HepG2 (cell line): ENCODE results near the gene ZC3H15. TPM values are rescaled to one million over a fixed set of nuclear protein-coding genes. Genes with fewer than 3 reads are reported as not detected.

Source experiments
- CCDC6 ChIP-seq: sonication (generic); formaldehyde crosslinking; IDR thresholded peaks from 2 replicates; pipeline ENCODE4 v1.8.1; 2022; ENCODE audit warnings: mild to moderate bottlenecking, missing genetic modification reagents, moderate library complexity
- ETV6 ChIP-seq: sonication (generic); formaldehyde crosslinking; conservative IDR thresholded peaks from 2 replicates; pipeline ENCODE4 v1.4.0; 2020; ENCODE audit warnings: missing genetic modification reagents
- KAT7 ChIP-seq: IDR thresholded peaks from 2 replicates; pipeline ENCODE4 v1.6.1; 2018; ENCODE audit warnings: borderline replicate concordance, missing compliant biosample characterization
- KLF6 ChIP-seq: IDR thresholded peaks from 2 replicates; pipeline ENCODE4 v1.8.0; 2016; ENCODE audit warnings: missing biosample characterization, missing genetic modification reagents
- MTA1 ChIP-seq: sonication (generic); formaldehyde crosslinking; IDR thresholded peaks from 2 replicates; pipeline ENCODE4 v1.4.0; 2020; ENCODE audit warnings: missing genetic modification reagents, mild to moderate bottlenecking, borderline replicate concordance
- NONO ChIP-seq, 2 experiments: fragments of 450-650 bp in 1 of 2; sonication (generic) in 1 of 2; formaldehyde crosslinking in 1 of 2; IDR thresholded peaks in 1 of 2; conservative IDR thresholded peaks in 1 of 2; 2 replicates each; pipeline versions ENCODE4 v1.6.1 to v1.8.0; 2017 to 2022; ENCODE audit warnings: mild to moderate bottlenecking in 1 of 2, missing genetic modification reagents in 1 of 2, moderate library complexity in 1 of 2
- RCOR2 ChIP-seq: IDR thresholded peaks from 2 replicates; pipeline ENCODE4 v1.6.1; 2016; ENCODE audit warnings: missing biosample characterization, missing genetic modification reagents
- RFXAP ChIP-seq: sonication (generic); formaldehyde crosslinking; IDR thresholded peaks from 2 replicates; pipeline ENCODE4 v1.4.0; 2020; ENCODE audit warnings: missing genetic modification reagents, borderline replicate concordance
- SIN3A ChIP-seq: IDR thresholded peaks from 2 replicates; pipeline ENCODE4 v1.6.1; 2011; ENCODE audit warnings: low read depth, mild to moderate bottlenecking, control low read depth, low read length, borderline replicate concordance
- SOX5 ChIP-seq: IDR thresholded peaks from 2 replicates; pipeline ENCODE4 v1.6.1; 2016; ENCODE audit warnings: borderline replicate concordance
- TBX2 ChIP-seq: sonication (generic); formaldehyde crosslinking; IDR thresholded peaks from 2 replicates; pipeline ENCODE4 v1.5.0; 2020; ENCODE audit warnings: missing genetic modification reagents, mild to moderate bottlenecking, borderline replicate concordance
- TGIF2 ChIP-seq: IDR thresholded peaks from 2 replicates; pipeline ENCODE4 v1.6.1; 2016; ENCODE audit warnings: control low read depth, missing compliant biosample characterization
- ZBTB1 ChIP-seq: sonication (generic); formaldehyde crosslinking; IDR thresholded peaks from 2 replicates; pipeline ENCODE4 v1.4.0; 2020; ENCODE audit warnings: missing genetic modification reagents, borderline replicate concordance
- ZIK1 ChIP-seq: sonication (generic); formaldehyde crosslinking; IDR thresholded peaks from 2 replicates; pipeline ENCODE4 v1.5.0; 2020; ENCODE audit warnings: mild to moderate bottlenecking, low read depth, missing genetic modification reagents, borderline replicate concordance
- ZMAT3 ChIP-seq: sonication (generic); formaldehyde crosslinking; conservative IDR thresholded peaks from 2 replicates; pipeline ENCODE4 v1.7.0; 2021; ENCODE audit warnings: missing genetic modification reagents
- ZNF44 ChIP-seq: sonication (generic); formaldehyde crosslinking; IDR thresholded peaks from 2 replicates; pipeline ENCODE4 v1.5.1; 2020; ENCODE audit warnings: mild to moderate bottlenecking, missing genetic modification reagents
- ZNF75D ChIP-seq: sonication (generic); formaldehyde crosslinking; IDR thresholded peaks from 2 replicates; pipeline ENCODE4 v1.8.1; 2023; ENCODE audit warnings: missing genetic modification reagents, mild to moderate bottlenecking, borderline replicate concordance
- ZNF841 ChIP-seq: sonication (generic); formaldehyde crosslinking; IDR thresholded peaks from 2 replicates; pipeline ENCODE4 v1.8.1; 2023; ENCODE audit warnings: missing genetic modification reagents, borderline replicate concordance
- polyA plus RNA-seq, 8 experiments: library from polyadenylated mRNA; depleted of rRNA in 3 of 8; stranded (reverse) in 7 of 8; unstranded in 1 of 8; fragments of >200 nt; fragmentation: Illumina TruSeq in 4 of 8; extraction: Trizol in 4 of 8; gene quantifications; 2 replicates each; pipeline versions ENCODE4 v1.2.1 to v1.2.3, GENCODE V29; 2011 to 2016; ENCODE audit warnings: low read depth in 4 of 8, missing spikeins in 1 of 8, mixed read lengths in 1 of 8; ENCODE audit not compliant: insufficient read depth in 1 of 8
- total RNA-seq, 5 experiments: library from RNA; depleted of rRNA; stranded (reverse); fragments of >200 nt; fragmentation: Illumina TruSeq; extraction: Trizol; gene quantifications; 2 replicates each; pipeline ENCODE4 v1.2.3, GENCODE V29; 2016; ENCODE audit warnings: low read depth in 1 of 5
- TF ChIP-seq, protein P1 (sequence below): sonication (generic); formaldehyde crosslinking; IDR thresholded peaks from 2 replicates; pipeline ENCODE4 v1.9.0; 2021; ENCODE audit warnings: mild to moderate bottlenecking, missing genetic modification reagents
- TF ChIP-seq, protein P2 (sequence below): IDR thresholded peaks from 2 replicates; pipeline ENCODE4 v1.6.1; 2012; ENCODE audit warnings: low read depth, low read length, improper control_type of control experiment

ZC3H15 gene
- total and polyA plus RNA-seq, 2 of the 13 experiments (the other 11 are each of a cell fraction or from before 2014, with no cell fraction given): 84.6 to 168 TPM

DNA sequence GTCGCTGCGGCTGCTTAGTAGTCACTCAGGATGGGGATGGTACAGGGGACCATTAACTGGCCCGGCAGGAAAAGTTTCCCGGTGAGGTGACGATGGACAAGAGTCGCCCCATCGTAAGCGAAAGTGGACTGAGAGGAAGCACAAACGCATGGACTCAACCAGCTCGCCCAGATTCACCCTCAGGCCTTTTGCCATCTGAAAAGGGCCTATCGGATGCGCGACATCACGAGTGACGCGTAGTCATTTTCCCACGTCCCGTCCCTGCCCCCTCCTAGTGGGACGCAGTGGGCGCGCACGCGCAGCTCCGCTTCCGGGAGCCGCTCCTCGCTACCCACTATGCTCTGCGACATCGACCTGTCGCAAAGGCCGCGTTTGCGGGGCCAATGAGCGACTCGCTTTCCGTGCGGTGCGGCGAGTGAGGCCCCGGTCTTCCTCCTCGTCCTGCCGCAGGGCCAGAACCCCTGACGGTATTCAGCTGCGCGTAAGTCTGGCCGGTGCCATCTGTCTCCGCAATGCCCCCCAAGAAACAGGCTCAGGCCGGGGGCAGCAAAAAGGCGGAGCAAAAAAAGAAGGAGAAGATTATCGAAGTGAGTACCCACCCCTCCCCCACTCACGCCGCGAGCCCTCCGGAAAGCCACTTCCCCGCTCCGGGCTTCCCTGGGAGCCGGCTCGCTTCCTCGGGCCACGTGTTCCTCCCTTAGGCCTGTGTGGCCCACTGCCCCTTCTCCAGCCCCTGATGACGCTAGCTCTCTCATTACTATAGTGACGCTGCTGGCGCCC is at the start of gene ZC3H15 (continued):
- peak; percentile 70; the same call in 1 of the 2 replicates for TF ChIP-seq KAT7
- TF ChIP-seq ZNF75D (CRISPR knock-in tag): no peak
- peak; percentile 52; the same call in 1 of the 2 replicates for TF ChIP-seq RCOR2 (CRISPR knock-in tag)
- no peak for TF ChIP-seq ZNF841
- peak; percentile 94 for TF ChIP-seq RFXAP (CRISPR knock-in tag)
- TF ChIP-seq MTA1 (CRISPR knock-in tag): peak; percentile 94
- no peak; the same call in none of the 2 replicates for TF ChIP-seq KLF6 (CRISPR knock-in tag)
- TF ChIP-seq ZNF44: peak; percentile 72; the same call in 1 of the 2 replicates
- peak; percentile 88 for TF ChIP-seq ZIK1 (CRISPR knock-in tag)
- peak; percentile 24; the same call in 1 of the 2 replicates for TF ChIP-seq ETV6 (CRISPR knock-in tag)
- no peak for TF ChIP-seq ZBTB1 (CRISPR knock-in tag)
- TF ChIP-seq TBX2: peak; percentile 83
- peak; percentile 89 for TF ChIP-seq ZMAT3 (CRISPR knock-in tag)
- peak; percentile 90 for TF ChIP-seq TGIF2 (CRISPR knock-in tag)
- TF ChIP-seq, protein P1, sequence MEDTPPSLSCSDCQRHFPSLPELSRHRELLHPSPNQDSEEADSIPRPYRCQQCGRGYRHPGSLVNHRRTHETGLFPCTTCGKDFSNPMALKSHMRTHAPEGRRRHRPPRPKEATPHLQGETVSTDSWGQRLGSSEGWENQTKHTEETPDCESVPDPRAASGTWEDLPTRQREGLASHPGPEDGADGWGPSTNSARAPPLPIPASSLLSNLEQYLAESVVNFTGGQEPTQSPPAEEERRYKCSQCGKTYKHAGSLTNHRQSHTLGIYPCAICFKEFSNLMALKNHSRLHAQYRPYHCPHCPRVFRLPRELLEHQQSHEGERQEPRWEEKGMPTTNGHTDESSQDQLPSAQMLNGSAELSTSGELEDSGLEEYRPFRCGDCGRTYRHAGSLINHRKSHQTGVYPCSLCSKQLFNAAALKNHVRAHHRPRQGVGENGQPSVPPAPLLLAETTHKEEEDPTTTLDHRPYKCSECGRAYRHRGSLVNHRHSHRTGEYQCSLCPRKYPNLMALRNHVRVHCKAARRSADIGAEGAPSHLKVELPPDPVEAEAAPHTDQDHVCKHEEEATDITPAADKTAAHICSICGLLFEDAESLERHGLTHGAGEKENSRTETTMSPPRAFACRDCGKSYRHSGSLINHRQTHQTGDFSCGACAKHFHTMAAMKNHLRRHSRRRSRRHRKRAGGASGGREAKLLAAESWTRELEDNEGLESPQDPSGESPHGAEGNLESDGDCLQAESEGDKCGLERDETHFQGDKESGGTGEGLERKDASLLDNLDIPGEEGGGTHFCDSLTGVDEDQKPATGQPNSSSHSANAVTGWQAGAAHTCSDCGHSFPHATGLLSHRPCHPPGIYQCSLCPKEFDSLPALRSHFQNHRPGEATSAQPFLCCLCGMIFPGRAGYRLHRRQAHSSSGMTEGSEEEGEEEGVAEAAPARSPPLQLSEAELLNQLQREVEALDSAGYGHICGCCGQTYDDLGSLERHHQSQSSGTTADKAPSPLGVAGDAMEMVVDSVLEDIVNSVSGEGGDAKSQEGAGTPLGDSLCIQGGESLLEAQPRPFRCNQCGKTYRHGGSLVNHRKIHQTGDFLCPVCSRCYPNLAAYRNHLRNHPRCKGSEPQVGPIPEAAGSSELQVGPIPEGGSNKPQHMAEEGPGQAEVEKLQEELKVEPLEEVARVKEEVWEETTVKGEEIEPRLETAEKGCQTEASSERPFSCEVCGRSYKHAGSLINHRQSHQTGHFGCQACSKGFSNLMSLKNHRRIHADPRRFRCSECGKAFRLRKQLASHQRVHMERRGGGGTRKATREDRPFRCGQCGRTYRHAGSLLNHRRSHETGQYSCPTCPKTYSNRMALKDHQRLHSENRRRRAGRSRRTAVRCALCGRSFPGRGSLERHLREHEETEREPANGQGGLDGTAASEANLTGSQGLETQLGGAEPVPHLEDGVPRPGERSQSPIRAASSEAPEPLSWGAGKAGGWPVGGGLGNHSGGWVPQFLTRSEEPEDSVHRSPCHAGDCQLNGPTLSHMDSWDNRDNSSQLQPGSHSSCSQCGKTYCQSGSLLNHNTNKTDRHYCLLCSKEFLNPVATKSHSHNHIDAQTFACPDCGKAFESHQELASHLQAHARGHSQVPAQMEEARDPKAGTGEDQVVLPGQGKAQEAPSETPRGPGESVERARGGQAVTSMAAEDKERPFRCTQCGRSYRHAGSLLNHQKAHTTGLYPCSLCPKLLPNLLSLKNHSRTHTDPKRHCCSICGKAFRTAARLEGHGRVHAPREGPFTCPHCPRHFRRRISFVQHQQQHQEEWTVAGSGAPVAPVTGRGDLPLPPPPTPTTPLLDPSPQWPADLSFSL (CRISPR knock-in tag): peak; percentile 78; the same call in 1 of the 2 replicates
- TF ChIP-seq SOX5 (CRISPR knock-in tag): peak; percentile 64; the same call in 1 of the 2 replicates
- TF ChIP-seq CCDC6: peak; percentile 78; the same call in 1 of the 2 replicates
- TF ChIP-seq, protein P2, sequence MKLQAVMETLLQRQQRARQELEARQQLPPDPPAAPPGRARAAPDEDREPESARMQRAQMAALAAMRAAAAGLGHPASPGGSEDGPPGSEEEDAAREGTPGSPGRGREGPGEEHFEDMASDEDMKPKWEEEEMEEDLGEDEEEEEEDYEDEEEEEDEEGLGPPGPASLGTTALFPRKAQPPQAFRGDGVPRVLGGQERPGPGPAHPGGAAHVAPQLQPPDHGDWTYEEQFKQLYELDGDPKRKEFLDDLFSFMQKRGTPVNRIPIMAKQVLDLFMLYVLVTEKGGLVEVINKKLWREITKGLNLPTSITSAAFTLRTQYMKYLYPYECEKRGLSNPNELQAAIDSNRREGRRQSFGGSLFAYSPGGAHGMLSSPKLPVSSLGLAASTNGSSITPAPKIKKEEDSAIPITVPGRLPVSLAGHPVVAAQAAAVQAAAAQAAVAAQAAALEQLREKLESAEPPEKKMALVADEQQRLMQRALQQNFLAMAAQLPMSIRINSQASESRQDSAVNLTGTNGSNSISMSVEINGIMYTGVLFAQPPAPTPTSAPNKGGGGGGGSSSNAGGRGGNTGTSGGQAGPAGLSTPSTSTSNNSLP: peak; percentile 53
- TF ChIP-seq NONO (IDR thresholded peaks at IDR 0.05): no peak
- peak; percentile 99 for TF ChIP-seq NONO (CRISPR knock-in tag; conservative IDR thresholded peaks at IDR 0.05)
- TF ChIP-seq SIN3A: peak; percentile 87; the same call in 1 of the 2 replicates
